Neutrophil (primary cell): ENCODE measurements around the gene UGT2B10.

Source experiments
- H3K27ac ChIP-seq: fragments of 200-600 bp; sonication (generic); 2 replicates; pipeline ENCODE4 v1.5.1; 2016; ENCODE audit warnings: mild to moderate bottlenecking, moderate library complexity
- H3K27me3 ChIP-seq: fragments of 200-600 bp; sonication (generic); 2 replicates; pipeline ENCODE4 v1.6.0; 2016; ENCODE audit warnings: mild to moderate bottlenecking
- H3K36me3 ChIP-seq: fragments of 200-600 bp; sonication (generic); 2 replicates; pipeline ENCODE4 v1.5.1; 2017
- H3K4me1 ChIP-seq, 2 experiments: fragments of 200-600 bp in 1 of 2; sonication (generic) in 1 of 2; 1 replicate in 1 of 2; 2 replicates in 1 of 2; pipeline versions ENCODE4 v1.5.1 to v1.6.1; 2013 to 2016; ENCODE audit warnings: low read depth in 1 of 2, low read length in 1 of 2, mild to moderate bottlenecking in 1 of 2, moderate library complexity in 1 of 2; ENCODE audit not compliant: control insufficient read depth in 1 of 2, insufficient read depth in 1 of 2
- H3K4me3 ChIP-seq, 2 experiments: fragments of 200-600 bp in 1 of 2; sonication (generic) in 1 of 2; 1 replicate in 1 of 2; 2 replicates in 1 of 2; pipeline ENCODE4 v1.5.1; 2013 to 2016; ENCODE audit warnings: low read depth in 1 of 2, low read length in 1 of 2, mild to moderate bottlenecking in 1 of 2, moderate library complexity in 1 of 2
- H3K9me3 ChIP-seq: fragments of 200-600 bp; sonication (generic); 2 replicates; pipeline ENCODE4 v1.5.1; 2016
- CTCF ChIP-seq: fragments of 200-600 bp; sonication (generic); IDR thresholded peaks from 2 replicates; pipeline ENCODE4 v1.5.1; 2016; ENCODE audit warnings: antibody characterized with exemption

Gene UGT2B10

GRCh38 chr4:68831642-68832041 is 15.8 kb downstream of the UGT2B10 start:
- Histone ChIP-seq H3K27ac (no peak overlapping the region), H3K36me3 (no peaks in the 10 kb centered on the region), H3K27me3 (no peaks in the 10 kb centered on the region), H3K4me3 (no peak overlapping the region), H3K9me3 (no peaks in the 10 kb centered on the region), H3K4me1 (no peaks in the 10 kb centered on the region)
- no peak for TF ChIP-seq CTCF

- no peak for TF ChIP-seq CTCF
- H3K27me3 ChIP-seq = no peaks in the 10 kb centered on the region
- no peak overlapping the region for H3K4me3 ChIP-seq
These were observed 34.5 kb downstream of the UGT2B10 start for GRCh38 chr4:68850293-68850692.

GRCh38 chr4:68855771-68856170 is 40.0 kb downstream of the UGT2B10 start:
- TF ChIP-seq CTCF = no peak
- H3K27ac ChIP-seq = no peak overlapping the region
- H3K36me3 ChIP-seq = no peaks in the 10 kb centered on the region
- H3K9me3 ChIP-seq = no peaks in the 10 kb centered on the region
- H3K4me1 ChIP-seq = no peaks in the 10 kb centered on the region
- H3K4me3 ChIP-seq = no peak overlapping the region
- H3K27me3 ChIP-seq = no peaks in the 10 kb centered on the region

More at GRCh38 chr4:68850293-68850692, 34.5 kb downstream of the UGT2B10 start:
- Histone ChIP-seq H3K27ac (no peak overlapping the region), H3K9me3 (peaks cover 2% of the 10 kb centered on the region), H3K4me1 (no peaks in the 10 kb centered on the region), H3K36me3 (no peaks in the 10 kb centered on the region)

- Histone ChIP-seq H3K27me3 (no peaks in the 10 kb centered on the region), H3K4me1 (no peaks in the 10 kb centered on the region), H3K36me3 (no peaks in the 10 kb centered on the region), H3K4me3 (no peak overlapping the region), H3K27ac (no peak overlapping the region), H3K9me3 (no peaks in the 10 kb centered on the region)
- no peak for TF ChIP-seq CTCF
These were observed 42.2 kb downstream of the UGT2B10 start for GRCh38 chr4:68858039-68858438.

GRCh38 chr4:68859655-68860054 is 43.9 kb downstream of the UGT2B10 start:
- TF ChIP-seq CTCF = no peak
- H3K9me3 ChIP-seq = no peaks in the 10 kb centered on the region
- H3K27ac ChIP-seq = no peak overlapping the region
- no peak overlapping the region for H3K4me3 ChIP-seq
- no peaks in the 10 kb centered on the region for H3K27me3 ChIP-seq
- H3K4me1 ChIP-seq = no peaks in the 10 kb centered on the region
- no peaks in the 10 kb centered on the region for H3K36me3 ChIP-seq

- Histone ChIP-seq H3K9me3 (no peaks in the 10 kb centered on the region), H3K27me3 (no peaks in the 10 kb centered on the region), H3K4me1 (no peaks in the 10 kb centered on the region), H3K27ac (no peak overlapping the region), H3K4me3 (no peak overlapping the region), H3K36me3 (no peaks in the 10 kb centered on the region)
- TF ChIP-seq CTCF = no peak
These were observed 45.3 kb downstream of the UGT2B10 start for GRCh38 chr4:68861057-68861456.
